ENCODE results near the gene EDNRA. TPM values are rescaled to one million over a fixed set of nuclear protein-coding genes. Genes with fewer than 3 reads are reported as not detected.
"Not testable (repeated sequence)": the region's sequence is repeated elsewhere in the genome, so short reads cannot be mapped to it uniquely, and the experiment has no call there.

Gene EDNRA
- total RNA-seq (2014; rRNA removed; shearing (Covaris generic)), result 0.35 TPM in 1 of 2 replicates, not detected in the other
- not detected in 2 replicates for polyA plus RNA-seq (2014; cell fraction: nucleus; rRNA removed)

- no peak for DNase-seq (ENCODE audit: extremely low read depth, low read depth)
These were observed at the start of gene EDNRA for GRCh38 chr4:147480891-147481576. Gene EDNRA, plus strand, starts transcription at chr4:147481097. Its CDS starts 4,585 bp downstream, at chr4:147485682.

GRCh38 chr4:147434370-147434769 lies 46.5 kb upstream of the EDNRA start:
- not testable (repeated sequence) for DNase-seq (ENCODE audit: extremely low read depth, low read depth)

GRCh38 chr4:147440442-147440841 lies 40.5 kb upstream of the EDNRA start:
- no peak for DNase-seq (ENCODE audit: extremely low read depth, low read depth)

- DNase-seq (ENCODE audit: extremely low read depth, low read depth), result no peak
These were observed 33.1 kb upstream of the EDNRA start for GRCh38 chr4:147447786-147448185.

GRCh38 chr4:147453561-147454141 lies 27.2 kb upstream of the EDNRA start:
- DNase-seq (ENCODE audit: extremely low read depth, low read depth), result peak; percentile 54

- no peak for DNase-seq (ENCODE audit: extremely low read depth, low read depth)
These were observed 24.2 kb upstream of the EDNRA start for GRCh38 chr4:147456706-147457105.

GRCh38 chr4:147461161-147461560 lies 19.7 kb upstream of the EDNRA start:
- DNase-seq (ENCODE audit: extremely low read depth, low read depth), result no peak

- no peak for DNase-seq (ENCODE audit: extremely low read depth, low read depth)
These were observed 17.8 kb upstream of the EDNRA start for GRCh38 chr4:147463065-147463464.

GRCh38 chr4:147465461-147465860 lies 15.4 kb upstream of the EDNRA start:
- DNase-seq (ENCODE audit: extremely low read depth, low read depth), result no peak

- no peak for DNase-seq (ENCODE audit: extremely low read depth, low read depth)
These were observed 3.5 kb upstream of the EDNRA start for GRCh38 chr4:147477439-147477838.

GRCh38 chr4:147479376-147479775 lies 1.5 kb upstream of the EDNRA start:
- DNase-seq (ENCODE audit: extremely low read depth, low read depth), result no peak

GRCh38 chr4:147479786-147480185 lies 1.1 kb upstream of the EDNRA start:
- no peak for DNase-seq (ENCODE audit: extremely low read depth, low read depth)

GRCh38 chr4:147480502-147480890 lies 401 bp upstream of the EDNRA start:
- DNase-seq (ENCODE audit: extremely low read depth, low read depth), result no peak

- DNase-seq (ENCODE audit: extremely low read depth, low read depth), result no peak
These were observed 746 bp downstream of the EDNRA start for GRCh38 chr4:147481577-147482109.

- DNase-seq (ENCODE audit: extremely low read depth, low read depth), result no peak
These were observed 1.4 kb downstream of the EDNRA start for GRCh38 chr4:147482281-147482680.

GRCh38 chr4:147485167-147485566 lies 4.3 kb downstream of the EDNRA start:
- no peak for DNase-seq (ENCODE audit: extremely low read depth, low read depth)

- DNase-seq (ENCODE audit: extremely low read depth, low read depth), result no peak
These were observed 6.7 kb downstream of the EDNRA start for GRCh38 chr4:147487616-147488015.

GRCh38 chr4:147488556-147488955 lies 7.7 kb downstream of the EDNRA start:
- DNase-seq (ENCODE audit: extremely low read depth, low read depth), result no peak

- no peak for DNase-seq (ENCODE audit: extremely low read depth, low read depth)
These were observed 10.2 kb downstream of the EDNRA start for GRCh38 chr4:147491086-147491485.

GRCh38 chr4:147492306-147492705 lies 11.4 kb downstream of the EDNRA start:
- no peak for DNase-seq (ENCODE audit: extremely low read depth, low read depth)

GRCh38 chr4:147492761-147493160 lies 11.9 kb downstream of the EDNRA start:
- no peak for DNase-seq (ENCODE audit: extremely low read depth, low read depth)

GRCh38 chr4:147493307-147493706 lies 12.4 kb downstream of the EDNRA start:
- DNase-seq (ENCODE audit: extremely low read depth, low read depth), result no peak

Measured in NCI-H460 (cell line).